Neural progenitor cell (in vitro differentiated cells): ENCODE data around the gene TCHH.

Experiments
- CTCF ChIP-seq: fragments of 200-600 bp; sonication (generic); IDR thresholded peaks from 2 replicates; pipeline ENCODE4 v1.5.1; 2017; ENCODE audit warnings: antibody characterized with exemption, mild to moderate bottlenecking
- EZH2 ChIP-seq: fragments of 200-600 bp; sonication (generic); IDR thresholded peaks from 2 replicates; pipeline ENCODE4 v1.6.1; 2017; ENCODE audit warnings: antibody characterized with exemption, mild to moderate bottlenecking, moderate library complexity
- EZH2phosphoT487 ChIP-seq: fragments of 200-600 bp; sonication (generic); IDR thresholded peaks from 2 replicates; pipeline ENCODE4 v1.6.1; 2017; ENCODE audit warnings: antibody characterized with exemption

GRCh38 chr1:152108882-152109222 is 6.4 kb downstream of the TCHH start:
- no peak for TF ChIP-seq CTCF
- no peak for TF ChIP-seq EZH2
- no peak for TF ChIP-seq EZH2phosphoT487
